ENCODE data around the gene CLCNKB.

The CLCNKB gene

GRCh38 chr1:16009030-16009460 is 34.5 kb upstream of the CLCNKB start:
- peak; percentile 87 for DNase-seq
- Histone ChIP-seq H3K4me3 (ENCODE audit: low read depth, low read length) (no peak overlapping the region), H3K27me3 (ENCODE audit: insufficient read depth, low read depth, severe bottlenecking) (no peaks in the 10 kb centered on the region), H3K27ac (no peak overlapping the region), H3K36me3 (no peaks in the 10 kb centered on the region), H3K9me3 (ENCODE audit: severe bottlenecking) (no peaks in the 10 kb centered on the region)
- TF ChIP-seq CTCF (IDR thresholded peaks at IDR 0.05; ENCODE audit: low read depth, low read length) = peak; percentile 95

DNA sequence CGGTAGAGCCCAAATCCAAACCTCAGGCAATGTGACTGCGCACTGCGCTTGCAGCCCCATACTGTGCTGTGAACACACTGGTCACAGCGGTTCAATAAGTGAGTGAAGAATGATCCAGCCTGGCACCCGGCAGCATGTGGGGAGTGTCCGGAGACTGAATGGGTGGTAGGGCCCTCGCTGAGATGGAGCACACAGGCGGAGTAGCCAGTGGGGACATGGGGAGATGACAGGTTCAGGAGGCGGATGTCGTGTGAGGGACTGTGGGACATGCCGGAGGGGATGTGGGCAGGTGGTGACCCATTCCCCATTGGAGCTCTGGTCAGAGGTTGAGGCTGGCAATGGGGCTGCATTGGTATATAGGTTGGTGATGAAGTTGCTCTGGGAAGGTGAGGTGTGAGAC is 33.9 kb upstream of the CLCNKB start:
- H3K27ac ChIP-seq = no peak overlapping the region
- no peak for TF ChIP-seq CTCF (IDR thresholded peaks at IDR 0.05; ENCODE audit: low read depth, low read length)
- DNase-seq = no peak
- no peak overlapping the region for H3K4me3 ChIP-seq (ENCODE audit: low read depth, low read length)
- no peaks in the 10 kb centered on the region for H3K27me3 ChIP-seq (ENCODE audit: insufficient read depth, low read depth, severe bottlenecking)
- no peaks in the 10 kb centered on the region for H3K36me3 ChIP-seq
- no peaks in the 10 kb centered on the region for H3K9me3 ChIP-seq (ENCODE audit: severe bottlenecking)

- H3K36me3 ChIP-seq = no peaks in the 10 kb centered on the region
- TF ChIP-seq CTCF (IDR thresholded peaks at IDR 0.05; ENCODE audit: low read depth, low read length) = no peak
- no peaks in the 10 kb centered on the region for H3K27me3 ChIP-seq (ENCODE audit: insufficient read depth, low read depth, severe bottlenecking)
- DNase-seq = no peak
- no peak overlapping the region for H3K27ac ChIP-seq
- no peaks in the 10 kb centered on the region for H3K9me3 ChIP-seq (ENCODE audit: severe bottlenecking)
- H3K4me3 ChIP-seq (ENCODE audit: low read depth, low read length) = no peak overlapping the region
Observed at GRCh38 chr1:16010837-16011236, 32.7 kb upstream of the CLCNKB start.

GRCh38 chr1:16011936-16012589 is 31.5 kb upstream of the CLCNKB start:
- H3K4me3 ChIP-seq (ENCODE audit: low read depth, low read length) = no peak overlapping the region
- no peak for DNase-seq
- no peaks in the 10 kb centered on the region for H3K27me3 ChIP-seq (ENCODE audit: insufficient read depth, low read depth, severe bottlenecking)
- TF ChIP-seq CTCF (IDR thresholded peaks at IDR 0.05; ENCODE audit: low read depth, low read length) = no peak
- H3K27ac ChIP-seq = no peak overlapping the region
- no peaks in the 10 kb centered on the region for H3K36me3 ChIP-seq
- H3K9me3 ChIP-seq (ENCODE audit: severe bottlenecking) = no peaks in the 10 kb centered on the region

- Histone ChIP-seq H3K36me3 (no peaks in the 10 kb centered on the region), H3K27me3 (ENCODE audit: insufficient read depth, low read depth, severe bottlenecking) (no peaks in the 10 kb centered on the region), H3K9me3 (ENCODE audit: severe bottlenecking) (no peaks in the 10 kb centered on the region), H3K4me3 (ENCODE audit: low read depth, low read length) (no peak overlapping the region), H3K27ac (no peak overlapping the region)
- no peak for DNase-seq
- TF ChIP-seq CTCF (IDR thresholded peaks at IDR 0.05; ENCODE audit: low read depth, low read length) = no peak
Observed at GRCh38 chr1:16012590-16013219, 30.9 kb upstream of the CLCNKB start.

Measured in WERI-Rb-1 (cell line).